Endothelial cell (in vitro differentiated cells): ENCODE data around the gene BEST4. TPM values are rescaled to one million over a fixed set of nuclear protein-coding genes. Genes with fewer than 3 reads are reported as not detected.

Experiments used
- DNase-seq: peaks from one replicate; pipeline ENCODE4 v3.0.0; 2021; ENCODE audit warnings: low spot score
- H3K27ac Mint-ChIP-seq: one replicate; pipeline ENCODE4 v1.8.0; 2021; ENCODE audit warnings: mixed read lengths, inconsistent platforms; ENCODE audit not compliant: unreplicated experiment
- H3K27me3 Mint-ChIP-seq: one replicate; pipeline ENCODE4 v1.8.0; 2021; ENCODE audit warnings: mild to moderate bottlenecking, moderate library complexity, mixed read lengths, inconsistent platforms; ENCODE audit not compliant: unreplicated experiment
- H3K36me3 Mint-ChIP-seq: one replicate; pipeline ENCODE4 v1.8.0; 2021; ENCODE audit warnings: mild to moderate bottlenecking, low read depth, mixed read lengths, inconsistent platforms; ENCODE audit not compliant: unreplicated experiment
- H3K4me1 Mint-ChIP-seq: one replicate; pipeline ENCODE4 v1.8.0; 2021; ENCODE audit warnings: mild to moderate bottlenecking, mixed read lengths, inconsistent platforms; ENCODE audit not compliant: unreplicated experiment
- H3K4me3 Mint-ChIP-seq: one replicate; pipeline ENCODE4 v1.8.0; 2021; ENCODE audit warnings: mild to moderate bottlenecking, mixed read lengths, inconsistent platforms; ENCODE audit not compliant: unreplicated experiment
- H3K9me3 Mint-ChIP-seq: one replicate; pipeline ENCODE4 v1.8.0; 2021; ENCODE audit warnings: mixed read lengths, inconsistent platforms; ENCODE audit not compliant: unreplicated experiment
- total RNA-seq: library from RNA; stranded (reverse); fragmentation: NEBNext Ultra II Directional; extraction: Animal tissue kit (Norgen Biotek cat#: 25700); gene quantifications from one replicate; pipeline ENCODE4 v1.2.1, GENCODE V29; 2021; ENCODE audit not compliant: unreplicated experiment
- TF ChIP-seq, protein P1 (sequence below): fragments of 200-600 bp; sonication (generic); IDR thresholded peaks from one replicate; pipeline ENCODE4 v1.5.0; 2021; ENCODE audit warnings: antibody characterized with exemption; ENCODE audit not compliant: unreplicated experiment

Gene BEST4
- total RNA-seq, 1 donor from 2014 or later = 0.18 TPM

DNA sequence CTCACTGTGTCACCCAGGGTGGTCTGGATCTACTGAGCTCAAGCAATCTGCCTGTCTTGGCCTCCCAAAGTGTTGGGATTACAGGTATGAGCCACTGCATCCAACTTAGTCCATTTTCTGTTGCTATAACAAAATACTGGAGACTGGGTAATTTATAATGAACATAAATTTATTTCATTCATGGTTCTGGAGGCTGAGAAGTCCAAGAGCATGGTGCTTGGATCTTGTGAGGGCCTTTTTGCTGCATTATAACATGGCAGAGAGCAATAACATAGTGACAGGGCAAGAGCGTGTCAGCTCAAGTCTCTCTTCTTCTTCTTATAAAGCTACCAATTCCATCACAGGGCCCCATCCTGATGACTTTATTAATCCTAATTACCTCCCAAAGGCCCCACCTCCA is 52.0 kb downstream of the BEST4 start:
- H3K4me3 Mint-ChIP-seq = no peak overlapping the region
- TF ChIP-seq, protein P1, sequence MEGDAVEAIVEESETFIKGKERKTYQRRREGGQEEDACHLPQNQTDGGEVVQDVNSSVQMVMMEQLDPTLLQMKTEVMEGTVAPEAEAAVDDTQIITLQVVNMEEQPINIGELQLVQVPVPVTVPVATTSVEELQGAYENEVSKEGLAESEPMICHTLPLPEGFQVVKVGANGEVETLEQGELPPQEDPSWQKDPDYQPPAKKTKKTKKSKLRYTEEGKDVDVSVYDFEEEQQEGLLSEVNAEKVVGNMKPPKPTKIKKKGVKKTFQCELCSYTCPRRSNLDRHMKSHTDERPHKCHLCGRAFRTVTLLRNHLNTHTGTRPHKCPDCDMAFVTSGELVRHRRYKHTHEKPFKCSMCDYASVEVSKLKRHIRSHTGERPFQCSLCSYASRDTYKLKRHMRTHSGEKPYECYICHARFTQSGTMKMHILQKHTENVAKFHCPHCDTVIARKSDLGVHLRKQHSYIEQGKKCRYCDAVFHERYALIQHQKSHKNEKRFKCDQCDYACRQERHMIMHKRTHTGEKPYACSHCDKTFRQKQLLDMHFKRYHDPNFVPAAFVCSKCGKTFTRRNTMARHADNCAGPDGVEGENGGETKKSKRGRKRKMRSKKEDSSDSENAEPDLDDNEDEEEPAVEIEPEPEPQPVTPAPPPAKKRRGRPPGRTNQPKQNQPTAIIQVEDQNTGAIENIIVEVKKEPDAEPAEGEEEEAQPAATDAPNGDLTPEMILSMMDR = no peak
- peaks cover 7% of the 10 kb centered on the region for H3K36me3 Mint-ChIP-seq
- DNase-seq = no peak
- no peak overlapping the region for H3K27ac Mint-ChIP-seq
- no peaks in the 10 kb centered on the region for H3K9me3 Mint-ChIP-seq
- peaks cover 9% of the 10 kb centered on the region for H3K27me3 Mint-ChIP-seq
- H3K4me1 Mint-ChIP-seq = peaks cover 25% of the 10 kb centered on the region

DNA sequence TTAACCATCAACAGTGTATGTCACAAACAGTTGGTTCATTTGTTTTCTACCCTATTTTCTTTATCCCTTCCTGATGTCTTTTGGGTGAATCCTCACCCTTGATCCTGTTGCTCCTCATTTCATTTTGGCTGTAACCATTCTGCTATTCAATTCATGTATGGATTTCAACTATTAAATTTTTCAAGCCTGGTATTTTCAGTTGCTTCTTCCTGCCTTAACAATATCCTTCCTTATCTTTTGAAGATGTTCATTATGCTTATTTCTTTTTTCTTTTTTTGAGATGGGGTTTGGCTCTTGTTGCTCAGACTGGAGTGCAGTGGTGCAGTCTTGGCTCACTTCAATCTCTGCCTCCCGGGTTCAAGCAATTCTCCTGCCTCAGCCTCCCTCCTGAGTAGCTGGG is 54.2 kb downstream of the BEST4 start:
- no peak for DNase-seq
- Mint-ChIP-seq H3K4me1 (peaks cover 10% of the 10 kb centered on the region), H3K9me3 (no peaks in the 10 kb centered on the region), H3K36me3 (peaks cover 4% of the 10 kb centered on the region), H3K4me3 (no peak overlapping the region), H3K27ac (no peak overlapping the region), H3K27me3 (peaks cover 5% of the 10 kb centered on the region)
- TF ChIP-seq, protein P1 = no peak

Other genes starting within 250 kb of the BEST4 start
- 15.6 TPM for gene TMEM53, start 113.7 kb downstream of the BEST4 start, total RNA-seq
- gene ARMH1, start 113.5 kb downstream of the BEST4 start, total RNA-seq = 4.1 TPM
- gene RNU5D-1, start 57.0 kb downstream of the BEST4 start, total RNA-seq = not detected
- gene KIF2C, start 48.3 kb downstream of the BEST4 start, total RNA-seq = 12.9 TPM
- gene RPS8, start 12.6 kb downstream of the BEST4 start, total RNA-seq = 1,789 TPM
- 17.2 TPM for gene PLK3, start 12.2 kb upstream of the BEST4 start, total RNA-seq
- gene DYNLT4, start 19.2 kb upstream of the BEST4 start, total RNA-seq = 1.4 TPM
- gene BTBD19, start 20.4 kb upstream of the BEST4 start, total RNA-seq = 10.4 TPM
- gene PTCH2, start 55.1 kb upstream of the BEST4 start, total RNA-seq = 0.51 TPM
- 16.6 TPM for gene EIF2B3, start 198.4 kb upstream of the BEST4 start, total RNA-seq
- gene HECTD3, start 223.2 kb upstream of the BEST4 start, total RNA-seq = 58.2 TPM
- 151 TPM for gene UROD, start 224.1 kb upstream of the BEST4 start, total RNA-seq